Measurements from ENCODE around the gene NDUFA5. TPM values are rescaled to one million over a fixed set of nuclear protein-coding genes. Genes with fewer than 3 reads are reported as not detected.

The NDUFA5 gene
- total RNA-seq, 1 experiment from 2014 or later: 57.9 TPM

- DNase-seq (ENCODE audit: low read depth in 1 of 2, low spot score in 2 of 2): no peak
- no peak overlapping the region for H3K27ac ChIP-seq
- no peaks in the 10 kb centered on the region for H3K9me3 ChIP-seq (replicated peaks)
Observed at GRCh38 chr7:123522066-123522465, 35.6 kb downstream of the NDUFA5 start.

GRCh38 chr7:123505221-123505620 lies 52.4 kb downstream of the NDUFA5 start:
- Histone ChIP-seq H3K27me3 (replicated peaks) (no peaks in the 10 kb centered on the region), H3K36me3 (peaks cover 20% of the 10 kb centered on the region), H3K9me3 (replicated peaks) (no peaks in the 10 kb centered on the region; the same call in 1 of the 2 replicates), H3K4me3 (no peak overlapping the region), H3K4me1 (replicated peaks) (no peaks in the 10 kb centered on the region), H3K27ac (no peak overlapping the region)
- no peak for DNase-seq (ENCODE audit: low read depth in 1 of 2, low spot score in 2 of 2)

More at GRCh38 chr7:123522066-123522465, 35.6 kb downstream of the NDUFA5 start:
- no peaks in the 10 kb centered on the region for H3K27me3 ChIP-seq (replicated peaks)
- no peaks in the 10 kb centered on the region for H3K36me3 ChIP-seq
- H3K4me3 ChIP-seq: no peak overlapping the region
- H3K4me1 ChIP-seq (replicated peaks): no peaks in the 10 kb centered on the region

- Histone ChIP-seq H3K4me1 (replicated peaks) (no peaks in the 10 kb centered on the region), H3K27ac (no peak overlapping the region), H3K27me3 (replicated peaks) (no peaks in the 10 kb centered on the region), H3K36me3 (peaks cover 20% of the 10 kb centered on the region), H3K9me3 (replicated peaks) (no peaks in the 10 kb centered on the region; the same call in 1 of the 2 replicates), H3K4me3 (no peak overlapping the region)
- no peak for DNase-seq (ENCODE audit: low read depth in 1 of 2, low spot score in 2 of 2)
Observed at GRCh38 chr7:123502201-123502600, 55.4 kb downstream of the NDUFA5 start.

GRCh38 chr7:123500878-123501489 lies 56.6 kb downstream of the NDUFA5 start:
- H3K27ac ChIP-seq: no peak overlapping the region
- no peak for DNase-seq (ENCODE audit: low read depth in 1 of 2, low spot score in 2 of 2)
- H3K27me3 ChIP-seq (replicated peaks): no peaks in the 10 kb centered on the region
- peaks cover 20% of the 10 kb centered on the region for H3K36me3 ChIP-seq
- H3K9me3 ChIP-seq (replicated peaks): no peaks in the 10 kb centered on the region; the same call in 1 of the 2 replicates
- no peak overlapping the region for H3K4me3 ChIP-seq
- no peaks in the 10 kb centered on the region for H3K4me1 ChIP-seq (replicated peaks)

- H3K9me3 ChIP-seq (replicated peaks): no peaks in the 10 kb centered on the region
- H3K36me3 ChIP-seq: peaks cover 11% of the 10 kb centered on the region
- no peaks in the 10 kb centered on the region for H3K4me1 ChIP-seq (replicated peaks)
- no peak for DNase-seq (ENCODE audit: low read depth in 1 of 2, low spot score in 2 of 2)
- no peaks in the 10 kb centered on the region for H3K27me3 ChIP-seq (replicated peaks)
- no peak overlapping the region for H3K4me3 ChIP-seq
- H3K27ac ChIP-seq: no peak overlapping the region
Observed at GRCh38 chr7:123499211-123499970, 58.2 kb downstream of the NDUFA5 start.

GRCh38 chr7:123498601-123499000 lies 59.0 kb downstream of the NDUFA5 start:
- Histone ChIP-seq H3K4me1 (replicated peaks) (no peaks in the 10 kb centered on the region), H3K4me3 (no peak overlapping the region), H3K27ac (no peak overlapping the region), H3K9me3 (replicated peaks) (no peaks in the 10 kb centered on the region), H3K27me3 (replicated peaks) (no peaks in the 10 kb centered on the region), H3K36me3 (peaks cover 3% of the 10 kb centered on the region)
- no peak for DNase-seq (ENCODE audit: low read depth in 1 of 2, low spot score in 2 of 2)

GRCh38 chr7:123498031-123498430 lies 59.6 kb downstream of the NDUFA5 start:
- H3K36me3 ChIP-seq: peaks cover 3% of the 10 kb centered on the region
- no peaks in the 10 kb centered on the region for H3K9me3 ChIP-seq (replicated peaks)
- DNase-seq (ENCODE audit: low read depth in 1 of 2, low spot score in 2 of 2): no peak
- no peak overlapping the region for H3K27ac ChIP-seq
- H3K27me3 ChIP-seq (replicated peaks): no peaks in the 10 kb centered on the region
- H3K4me3 ChIP-seq: no peak overlapping the region
- H3K4me1 ChIP-seq (replicated peaks): no peaks in the 10 kb centered on the region

GRCh38 chr7:123494193-123494796 lies 63.3 kb downstream of the NDUFA5 start:
- no peak for DNase-seq (ENCODE audit: low read depth in 1 of 2, low spot score in 2 of 2)

GRCh38 chr7:123492485-123492884 lies 65.1 kb downstream of the NDUFA5 start:
- H3K4me1 ChIP-seq (replicated peaks): no peaks in the 10 kb centered on the region

More at GRCh38 chr7:123494193-123494796, 63.3 kb downstream of the NDUFA5 start:
- Histone ChIP-seq H3K4me1 (replicated peaks) (no peaks in the 10 kb centered on the region), H3K4me3 (no peak overlapping the region), H3K36me3 (no peaks in the 10 kb centered on the region; the same call in 1 of the 2 replicates), H3K27me3 (replicated peaks) (no peaks in the 10 kb centered on the region), H3K9me3 (replicated peaks) (no peaks in the 10 kb centered on the region), H3K27ac (no peak overlapping the region)

More at GRCh38 chr7:123492485-123492884, 65.1 kb downstream of the NDUFA5 start:
- no peak for DNase-seq (ENCODE audit: low read depth in 1 of 2, low spot score in 2 of 2)
- Histone ChIP-seq H3K27ac (no peak overlapping the region), H3K27me3 (replicated peaks) (no peaks in the 10 kb centered on the region), H3K4me3 (no peak overlapping the region), H3K36me3 (peaks cover 8% of the 10 kb centered on the region; the same call in 1 of the 2 replicates), H3K9me3 (replicated peaks) (no peaks in the 10 kb centered on the region)

Other genes with a start within 250 kb of the NDUFA5 start
- gene IQUB, start 23.2 kb downstream of the NDUFA5 start, total RNA-seq (2014; rRNA removed; shearing (Covaris generic)): 0.08 TPM in 1 of 2 replicates, not detected in the other
- gene ASB15, start 44.0 kb upstream of the NDUFA5 start, total RNA-seq (2014; rRNA removed; shearing (Covaris generic)): 1.0 and 1.4 TPM in 2 replicates
- gene LMOD2, start 98.0 kb upstream of the NDUFA5 start, total RNA-seq (2014; rRNA removed; shearing (Covaris generic)): not detected in 2 replicates
- 6.4 and 10.7 TPM in 2 replicates for gene WASL, start 191.2 kb upstream of the NDUFA5 start, total RNA-seq (2014; rRNA removed; shearing (Covaris generic))